Endodermal cell (in vitro differentiated cells): ENCODE data around the gene RAMP1. TPM values are rescaled to one million over a fixed set of nuclear protein-coding genes. Genes with fewer than 3 reads are reported as not detected.

Experiments used
- DNase-seq: peaks from one replicate; pipeline ENCODE4 v3.0.0-alpha.2; 2017
- H3K27ac ChIP-seq: 2 replicates; pipeline ENCODE4 v1.5.1; 2013; ENCODE audit warnings: mild to moderate bottlenecking, low read depth, low read length, moderate library complexity
- H3K27me3 ChIP-seq: 2 replicates; pipeline ENCODE4 v1.6.1; 2013; ENCODE audit warnings: mild to moderate bottlenecking, low read length, moderate library complexity; ENCODE audit not compliant: insufficient read depth, control insufficient read depth, poor library complexity, severe bottlenecking
- H3K36me3 ChIP-seq: 2 replicates; pipeline ENCODE4 v1.7.0; 2013; ENCODE audit warnings: mild to moderate bottlenecking, low read length, moderate library complexity; ENCODE audit not compliant: control insufficient read depth, insufficient read depth
- H3K4me1 ChIP-seq: one replicate; pipeline ENCODE4 v1.7.0; 2013; ENCODE audit warnings: low read length; ENCODE audit not compliant: control insufficient read depth, insufficient read depth
- H3K4me3 ChIP-seq: 2 replicates; pipeline ENCODE4 v1.5.1; 2013; ENCODE audit warnings: mild to moderate bottlenecking, low read length, moderate library complexity
- H3K9ac ChIP-seq: 2 replicates; pipeline ENCODE4 v1.6.1; 2013; ENCODE audit warnings: mild to moderate bottlenecking, low read length, moderate library complexity; ENCODE audit not compliant: poor library complexity, severe bottlenecking; ENCODE audit errors: extremely low read depth
- H3K9me3 ChIP-seq: 2 replicates; pipeline ENCODE4 v1.6.1; 2013; ENCODE audit warnings: mild to moderate bottlenecking, low read length, moderate library complexity; ENCODE audit not compliant: control insufficient read depth
- H3K27ac Mint-ChIP-seq: 2 replicates; pipeline ENCODE4 v1.8.0; 2020; ENCODE audit warnings: mixed read lengths
- H3K27me3 Mint-ChIP-seq: 2 replicates; pipeline ENCODE4 v1.8.0; 2021; ENCODE audit warnings: mild to moderate bottlenecking, mixed read lengths; ENCODE audit not compliant: insufficient read depth
- H3K36me3 Mint-ChIP-seq: 2 replicates; pipeline ENCODE4 v1.8.0; 2020; ENCODE audit warnings: low read depth, mixed read lengths
- H3K4me1 Mint-ChIP-seq: 2 replicates; pipeline ENCODE4 v1.8.0; 2020; ENCODE audit warnings: mixed read lengths
- H3K4me3 Mint-ChIP-seq: 2 replicates; pipeline ENCODE4 v1.8.0; 2020; ENCODE audit warnings: mild to moderate bottlenecking, moderate library complexity, mixed read lengths
- H3K9me3 Mint-ChIP-seq: 2 replicates; pipeline ENCODE4 v1.8.0; 2020; ENCODE audit warnings: mild to moderate bottlenecking, mixed read lengths
- CTCF ChIP-seq: fragments of 200-600 bp; sonication (generic); conservative IDR thresholded peaks from 2 replicates; pipeline ENCODE4 v1.5.0; 2021; ENCODE audit warnings: antibody characterized with exemption, mild to moderate bottlenecking
- WGBS, 2 experiments: methylation state at CpG; one replicate each; pipeline versions ENCODE4 v1.1.5 to v1.1.7; 2013; ENCODE audit warnings: missing lambda C conversion rate in 2 of 2, mixed read lengths in 1 of 2; ENCODE audit not compliant: insufficient coverage in 1 of 2, insufficient read length in 1 of 2; 5-methylcytosine and 5-hydroxymethylcytosine counted together
- total RNA-seq, 2 donors: library from RNA; stranded (reverse); fragmentation: NEBNext Ultra II Directional in 1 of 2; extraction: Animal tissue kit (Norgen Biotek cat#: 25700) in 1 of 2; gene quantifications; 2 replicates in 1 of 2; 3 replicates in 1 of 2; pipeline ENCODE4 v1.2.1, GENCODE V29; 2021

Gene RAMP1
- total RNA-seq, 2 donors from 2014 or later, result 0.40 to 1.6 TPM

GRCh38 chr2:237941239-237941638, 81.8 kb downstream of the RAMP1 start:
- Mint-ChIP-seq H3K4me3 (no peak overlapping the region), H3K27me3 (peaks cover 5% of the 10 kb centered on the region), H3K9me3 (peaks cover 27% of the 10 kb centered on the region), H3K4me1 (peaks cover 18% of the 10 kb centered on the region), H3K36me3 (no peaks in the 10 kb centered on the region), H3K27ac (no peak overlapping the region)
- no peak for DNase-seq
- Histone ChIP-seq H3K9ac (no peak overlapping the region), H3K4me3 (no peak overlapping the region), H3K4me1 (peaks cover 7% of the 10 kb centered on the region), H3K27ac (no peak overlapping the region), H3K9me3 (peaks cover 15% of the 10 kb centered on the region), H3K27me3 (no peaks in the 10 kb centered on the region), H3K36me3 (no peaks in the 10 kb centered on the region)
- WGBS, 2 experiments, result 76 to 92% methylated on average over 2 of the region's 2 CpGs
- no peak for TF ChIP-seq CTCF

GRCh38 chr2:237942513-237942899, 83.1 kb downstream of the RAMP1 start:
- Histone ChIP-seq H3K9ac (no peak overlapping the region), H3K36me3 (no peaks in the 10 kb centered on the region), H3K27me3 (no peaks in the 10 kb centered on the region), H3K27ac (no peak overlapping the region), H3K4me3 (no peak overlapping the region), H3K4me1 (peaks cover 7% of the 10 kb centered on the region), H3K9me3 (peaks cover 15% of the 10 kb centered on the region)
- no peak for DNase-seq
- no peak for TF ChIP-seq CTCF
- Mint-ChIP-seq H3K4me1 (peaks cover 18% of the 10 kb centered on the region), H3K9me3 (peaks cover 35% of the 10 kb centered on the region), H3K27ac (no peak overlapping the region), H3K4me3 (no peak overlapping the region), H3K36me3 (no peaks in the 10 kb centered on the region), H3K27me3 (peaks cover 9% of the 10 kb centered on the region)
- 84 to 95% methylated on average over 3 of the region's 3 CpGs for WGBS, 2 experiments

GRCh38 chr2:237943395-237944094, 84.1 kb downstream of the RAMP1 start:
- no peak overlapping the region for H3K27ac ChIP-seq
- H3K9ac ChIP-seq, result no peak overlapping the region
- H3K27me3 Mint-ChIP-seq, result peaks cover 10% of the 10 kb centered on the region
- no peak for DNase-seq
- peaks cover 36% of the 10 kb centered on the region for H3K9me3 Mint-ChIP-seq
- no peak overlapping the region for H3K27ac Mint-ChIP-seq
- H3K4me1 Mint-ChIP-seq, result peaks cover 18% of the 10 kb centered on the region
- H3K27me3 ChIP-seq, result no peaks in the 10 kb centered on the region
- WGBS, 2 experiments, result 92 to 96% methylated on average over 4 to 7 of the region's 7 CpGs
- no peak overlapping the region for H3K4me3 Mint-ChIP-seq
- H3K4me3 ChIP-seq, result no peak overlapping the region
- H3K4me1 ChIP-seq, result peaks cover 7% of the 10 kb centered on the region
- H3K36me3 ChIP-seq, result no peaks in the 10 kb centered on the region
- no peak for TF ChIP-seq CTCF
- H3K36me3 Mint-ChIP-seq, result no peaks in the 10 kb centered on the region
- H3K9me3 ChIP-seq, result peaks cover 15% of the 10 kb centered on the region
